Putamen (tissue), 1 donor: ENCODE data around the gene ATIC.

Source experiments
- DNase-seq: peaks from one replicate; pipeline ENCODE4 v3.0.0-alpha.2; 2016; ENCODE audit warnings: low spot score

ATIC gene

GRCh38 chr2:215399067-215399716, 87.3 kb downstream of the ATIC start:
- no peak for DNase-seq
